ENCODE measurements around the gene EZR. TPM values are rescaled to one million over a fixed set of nuclear protein-coding genes. Genes with fewer than 3 reads are reported as not detected.

EZR gene
- total and polyA plus RNA-seq, 10 of the 15 experiments (the other 5 are each of a cell fraction or from before 2014, with no cell fraction given), result 79.1 to 282 (median 161) TPM

DNA sequence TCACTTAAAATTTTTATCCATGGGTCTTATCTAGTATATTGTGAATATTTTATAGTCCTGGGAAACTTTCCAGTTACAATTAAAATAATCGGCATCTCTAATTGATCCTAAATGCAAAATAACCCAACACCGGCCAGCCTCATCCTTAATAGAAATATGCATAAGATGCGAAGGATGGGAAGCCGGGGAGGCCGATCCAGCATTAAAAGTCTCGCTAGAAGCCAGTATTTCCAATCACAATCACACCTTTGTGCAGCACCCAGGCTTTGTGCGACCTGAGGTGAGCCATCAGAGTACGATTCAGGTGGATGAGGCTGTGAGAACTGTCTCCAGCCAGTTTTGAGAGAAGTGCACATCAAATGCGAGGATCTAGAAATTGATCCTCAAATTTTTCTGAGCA lies 65.4 kb downstream of the EZR start:
- Histone ChIP-seq H3K4me2 (ENCODE audit: control insufficient read depth, insufficient read depth) (no peak overlapping the region), H3K27ac (ENCODE audit: control insufficient read depth, insufficient read depth) (no peak overlapping the region), H4K20me1 (ENCODE audit: control insufficient read depth, insufficient read depth) (no peaks in the 10 kb centered on the region; the same call in 1 of the 2 replicates), H3K36me3 (ENCODE audit: control insufficient read depth in 2 of 2, insufficient read depth in 2 of 2, low read length in 1 of 2) (no peaks in the 10 kb centered on the region), H2AFZ (ENCODE audit: control insufficient read depth, low read depth, low read length) (no peak overlapping the region), H3K4me1 (ENCODE audit: control insufficient read depth, insufficient read depth, low read length) (no peaks in the 10 kb centered on the region; the same call in 1 of the 2 replicates), H3K79me2 (ENCODE audit: control insufficient read depth, insufficient read depth, low read length) (no peaks in the 10 kb centered on the region), H3K9ac (ENCODE audit: control insufficient read depth, insufficient read depth, low read length) (no peak overlapping the region), H3K4me3 (no peak overlapping the region), H3K9me3 (replicated peaks; ENCODE audit: control insufficient read depth, insufficient read depth, low read length) (no peaks in the 10 kb centered on the region), H3K27me3 (replicated peaks in 1 of 2; ENCODE audit: control insufficient read depth in 2 of 2, insufficient read depth in 2 of 2, low read length in 1 of 2) (no peaks in the 10 kb centered on the region)
- no peak for DNase-seq (ENCODE audit: low read depth, low spot score)
- intact Hi-C loops (cut with micrococcal nuclease; ENCODE audit: unreplicated experiment) (no loop called here), in situ Hi-C loops (cut with MboI) (no loop called here)
- CTCF ChIA-PET, result no interaction called here
- no peak for FAIRE-seq
- BruUV-seq (replicated peaks), result no TSS peak
- no peak for TF ChIP-seq HCFC1 (IDR thresholded peaks at IDR 0.05; ENCODE audit: low read length)
- SMC1A ChIA-PET (ENCODE audit: uncharacterized antibody, unreplicated experiment), result no interaction called here
- RAD21 ChIA-PET (ENCODE audit: unreplicated experiment), result no interaction called here
- no peak for ATAC-seq
- whole genome bisulfite sequencing (ENCODE audit: insufficient coverage, insufficient replicate concordance, low lambda C conversion rate, missing lambda C conversion rate), result 89% methylated on average over 9 of the region's 9 CpGs
- POLR2A ChIA-PET, result no interaction called here

DNA sequence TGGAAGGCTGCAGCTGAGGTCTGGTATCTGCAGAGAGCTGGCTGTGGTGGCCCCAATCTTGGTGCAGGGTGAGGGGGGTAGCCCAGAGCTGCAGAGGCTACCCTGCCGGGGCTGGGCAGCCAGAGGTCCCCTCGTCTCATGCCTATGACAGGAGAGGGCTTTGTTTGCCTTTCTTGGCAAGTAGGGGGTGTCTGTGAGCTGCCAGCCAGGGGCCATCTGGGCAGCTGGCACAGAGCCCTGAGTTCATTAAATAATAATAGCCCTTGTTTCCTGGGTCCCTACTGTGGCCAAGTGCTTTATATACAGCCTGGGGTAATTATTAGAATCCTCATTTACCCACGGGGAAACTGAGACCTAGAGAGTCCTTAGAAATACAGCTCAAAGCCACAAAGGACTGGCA lies 66.6 kb downstream of the EZR start:
- Histone ChIP-seq H3K27me3 (replicated peaks in 1 of 2; ENCODE audit: control insufficient read depth in 2 of 2, insufficient read depth in 2 of 2, low read length in 1 of 2) (no peaks in the 10 kb centered on the region), H3K79me2 (ENCODE audit: control insufficient read depth, insufficient read depth, low read length) (no peaks in the 10 kb centered on the region), H3K27ac (ENCODE audit: control insufficient read depth, insufficient read depth) (no peak overlapping the region), H3K9ac (ENCODE audit: control insufficient read depth, insufficient read depth, low read length) (no peak overlapping the region), H3K4me3 (no peak overlapping the region), H4K20me1 (ENCODE audit: control insufficient read depth, insufficient read depth) (no peaks in the 10 kb centered on the region; the same call in 1 of the 2 replicates), H3K9me3 (replicated peaks; ENCODE audit: control insufficient read depth, insufficient read depth, low read length) (no peaks in the 10 kb centered on the region), H3K36me3 (ENCODE audit: control insufficient read depth in 2 of 2, insufficient read depth in 2 of 2, low read length in 1 of 2) (no peaks in the 10 kb centered on the region), H3K4me2 (ENCODE audit: control insufficient read depth, insufficient read depth) (no peak overlapping the region), H3K4me1 (ENCODE audit: control insufficient read depth, insufficient read depth, low read length) (no peaks in the 10 kb centered on the region; the same call in 1 of the 2 replicates), H2AFZ (ENCODE audit: control insufficient read depth, low read depth, low read length) (no peak overlapping the region)
- ATAC-seq (peak; percentile 78), FAIRE-seq (no peak), DNase-seq (ENCODE audit: low read depth, low spot score) (no peak)
- RAD21 ChIA-PET (ENCODE audit: unreplicated experiment), result interaction anchor here (0.6 to 1.3 kb wide), 8 partner anchors 17 to 220 kb away, joined by 3 to 8 read pairs (median 4); no protein-coding TSS in a partner anchor
- 12% methylated on average over 3 of the region's 3 CpGs for WGBS (ENCODE audit: insufficient coverage, insufficient replicate concordance, low lambda C conversion rate, missing lambda C conversion rate)
- in situ Hi-C loops (cut with MboI), result no loop called here
- BruUV-seq (replicated peaks), result no TSS peak
- SMC1A ChIA-PET (ENCODE audit: uncharacterized antibody, unreplicated experiment), result interaction anchor here (0.6 to 1.5 kb wide), 7 partner anchors 10 to 220 kb away, joined by 3 to 7 read pairs (median 3); no protein-coding TSS in a partner anchor
- POLR2A ChIA-PET, result interaction anchor here (0.6 to 0.7 kb wide), 7 partner anchors 19 to 1746 kb away, joined by 3 to 6 read pairs (median 4); no protein-coding TSS in a partner anchor
- intact Hi-C loops (cut with micrococcal nuclease; ENCODE audit: unreplicated experiment), result no loop called here
- CTCF ChIA-PET, result interaction anchor here (0.6 to 1.9 kb wide), 12 partner anchors 14 to 354 kb away, joined by 3 to 11 read pairs (median 4); no protein-coding TSS in a partner anchor
- no peak for TF ChIP-seq ASH2L (IDR thresholded peaks at IDR 0.05; ENCODE audit: borderline replicate concordance, low read depth)
- TF ChIP-seq, protein P1, sequence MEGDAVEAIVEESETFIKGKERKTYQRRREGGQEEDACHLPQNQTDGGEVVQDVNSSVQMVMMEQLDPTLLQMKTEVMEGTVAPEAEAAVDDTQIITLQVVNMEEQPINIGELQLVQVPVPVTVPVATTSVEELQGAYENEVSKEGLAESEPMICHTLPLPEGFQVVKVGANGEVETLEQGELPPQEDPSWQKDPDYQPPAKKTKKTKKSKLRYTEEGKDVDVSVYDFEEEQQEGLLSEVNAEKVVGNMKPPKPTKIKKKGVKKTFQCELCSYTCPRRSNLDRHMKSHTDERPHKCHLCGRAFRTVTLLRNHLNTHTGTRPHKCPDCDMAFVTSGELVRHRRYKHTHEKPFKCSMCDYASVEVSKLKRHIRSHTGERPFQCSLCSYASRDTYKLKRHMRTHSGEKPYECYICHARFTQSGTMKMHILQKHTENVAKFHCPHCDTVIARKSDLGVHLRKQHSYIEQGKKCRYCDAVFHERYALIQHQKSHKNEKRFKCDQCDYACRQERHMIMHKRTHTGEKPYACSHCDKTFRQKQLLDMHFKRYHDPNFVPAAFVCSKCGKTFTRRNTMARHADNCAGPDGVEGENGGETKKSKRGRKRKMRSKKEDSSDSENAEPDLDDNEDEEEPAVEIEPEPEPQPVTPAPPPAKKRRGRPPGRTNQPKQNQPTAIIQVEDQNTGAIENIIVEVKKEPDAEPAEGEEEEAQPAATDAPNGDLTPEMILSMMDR (IDR thresholded peaks at IDR 0.05 in 2 of 3, conservative IDR thresholded peaks at IDR 0.05 in 1 of 3; ENCODE audit: control insufficient read depth in 2 of 3, extremely low read depth in 1 of 3, insufficient read depth in 1 of 3, low read depth in 3 of 3, low read length in 3 of 3), result peak in 2 of 3 experiments; percentile 21 to 22; a peak in 2 of 6 replicates
- no peak for TF ChIP-seq GATAD2B (conservative IDR thresholded peaks at IDR 0.05; ENCODE audit: low read depth)
- TF ChIP-seq WRNIP1 (IDR thresholded peaks at IDR 0.05; ENCODE audit: borderline replicate concordance, low read depth, low read length), result no peak
- TF ChIP-seq, protein P2, sequence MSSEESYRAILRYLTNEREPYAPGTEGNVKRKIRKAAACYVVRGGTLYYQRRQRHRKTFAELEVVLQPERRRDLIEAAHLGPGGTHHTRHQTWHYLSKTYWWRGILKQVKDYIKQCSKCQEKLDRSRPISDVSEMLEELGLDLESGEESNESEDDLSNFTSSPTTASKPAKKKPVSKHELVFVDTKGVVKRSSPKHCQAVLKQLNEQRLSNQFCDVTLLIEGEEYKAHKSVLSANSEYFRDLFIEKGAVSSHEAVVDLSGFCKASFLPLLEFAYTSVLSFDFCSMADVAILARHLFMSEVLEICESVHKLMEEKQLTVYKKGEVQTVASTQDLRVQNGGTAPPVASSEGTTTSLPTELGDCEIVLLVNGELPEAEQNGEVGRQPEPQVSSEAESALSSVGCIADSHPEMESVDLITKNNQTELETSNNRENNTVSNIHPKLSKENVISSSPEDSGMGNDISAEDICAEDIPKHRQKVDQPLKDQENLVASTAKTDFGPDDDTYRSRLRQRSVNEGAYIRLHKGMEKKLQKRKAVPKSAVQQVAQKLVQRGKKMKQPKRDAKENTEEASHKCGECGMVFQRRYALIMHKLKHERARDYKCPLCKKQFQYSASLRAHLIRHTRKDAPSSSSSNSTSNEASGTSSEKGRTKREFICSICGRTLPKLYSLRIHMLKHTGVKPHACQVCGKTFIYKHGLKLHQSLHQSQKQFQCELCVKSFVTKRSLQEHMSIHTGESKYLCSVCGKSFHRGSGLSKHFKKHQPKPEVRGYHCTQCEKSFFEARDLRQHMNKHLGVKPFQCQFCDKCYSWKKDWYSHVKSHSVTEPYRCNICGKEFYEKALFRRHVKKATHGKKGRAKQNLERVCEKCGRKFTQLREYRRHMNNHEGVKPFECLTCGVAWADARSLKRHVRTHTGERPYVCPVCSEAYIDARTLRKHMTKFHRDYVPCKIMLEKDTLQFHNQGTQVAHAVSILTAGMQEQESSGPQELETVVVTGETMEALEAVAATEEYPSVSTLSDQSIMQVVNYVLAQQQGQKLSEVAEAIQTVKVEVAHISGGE (CRISPR knock-in tag; IDR thresholded peaks at IDR 0.05), result no peak
